Measurements from ENCODE around the gene AGBL2. TPM values are rescaled to one million over a fixed set of nuclear protein-coding genes. Genes with fewer than 3 reads are reported as not detected.

The AGBL2 gene
- total and polyA plus RNA-seq, 9 of the 15 experiments (the other 6 are each of a cell fraction or from before 2014, with no cell fraction given): 0.57 to 6.5 (median 1.3) TPM

- TF ChIP-seq RERE (CRISPR knock-in tag; IDR thresholded peaks at IDR 0.05; ENCODE audit: borderline replicate concordance) (no peak), YBX1 (IDR thresholded peaks at IDR 0.05) (no peak), ZNF57 (CRISPR knock-in tag; IDR thresholded peaks at IDR 0.05) (no peak), RB1 (IDR thresholded peaks at IDR 0.05; ENCODE audit: low read depth) (no peak), CREB3L1 (IDR thresholded peaks at IDR 0.05; ENCODE audit: borderline replicate concordance, low read depth) (no peak), GATAD2B (IDR thresholded peaks at IDR 0.05; ENCODE audit: borderline replicate concordance) (no peak), IFI16 (CRISPR knock-in tag; IDR thresholded peaks at IDR 0.05) (no peak)
Observed at GRCh38 chr11:47750725-47751124, 35.6 kb upstream of the AGBL2 start (continued).

Measured in K562 (cell line).